ENCODE results near the gene PCID2.
A peak's percentile ranks its signal among the peaks of the same experiment; 100 is the strongest.

Gene PCID2

DNA sequence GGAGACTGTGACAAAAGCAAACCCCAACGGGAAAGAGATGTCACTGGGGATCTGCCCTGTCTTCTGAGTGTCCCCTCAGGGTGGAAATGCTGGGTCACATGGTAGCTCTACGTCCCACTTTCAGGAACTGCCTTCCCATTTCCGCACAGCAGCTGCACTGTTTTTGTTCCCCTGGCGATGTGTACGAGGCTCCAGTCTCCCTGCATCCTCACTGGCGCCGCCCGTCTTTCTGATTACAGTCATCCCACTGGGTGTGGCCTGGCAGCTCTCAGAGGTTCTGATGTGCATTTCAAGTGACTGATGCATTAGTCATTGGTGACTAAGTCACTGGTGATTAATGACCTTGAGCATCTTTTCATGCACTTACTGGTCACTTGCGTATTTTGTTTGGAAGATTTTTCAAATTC lies 21.2 kb downstream of the PCID2 start:
- peak; percentile 99 for DNase-seq (ENCODE audit: low read depth)

GRCh38 chr13:113186061-113186900 lies 22.2 kb downstream of the PCID2 start:
- DNase-seq (ENCODE audit: low read depth): no peak

- no peak for DNase-seq (ENCODE audit: low read depth)
Observed at GRCh38 chr13:113184568-113185440, 23.7 kb downstream of the PCID2 start.

DNA sequence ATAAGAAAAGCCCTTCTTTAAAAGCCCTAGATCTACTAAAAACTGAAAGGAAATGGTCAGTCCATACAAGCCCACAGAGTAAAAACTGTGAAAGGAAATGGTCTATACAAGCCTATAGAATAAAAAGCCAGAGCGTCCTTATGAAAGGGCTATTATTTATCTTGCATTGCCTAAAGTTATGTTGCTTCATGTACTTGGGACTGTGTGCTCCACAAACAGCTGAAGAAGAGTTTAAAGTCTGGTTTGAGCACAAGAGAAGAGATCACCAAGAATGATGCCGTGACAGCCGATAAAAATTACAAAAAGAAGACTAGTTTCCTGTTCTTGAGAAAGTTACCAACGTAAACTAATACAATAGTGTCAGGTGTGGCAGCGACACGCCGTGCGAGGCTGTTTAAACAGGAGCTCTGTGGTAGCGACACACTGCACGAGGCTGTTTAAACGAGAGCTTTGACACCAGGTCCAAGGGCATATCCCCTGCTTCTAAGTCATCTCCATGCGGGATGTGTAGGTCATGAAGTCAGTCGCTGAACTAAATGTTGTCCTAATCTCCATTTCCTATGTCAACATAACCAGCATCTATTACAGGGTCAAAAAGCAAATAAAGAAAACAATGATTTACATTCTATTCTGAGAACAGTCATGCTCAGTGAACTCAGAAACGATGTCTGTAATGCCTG lies 24.9 kb downstream of the PCID2 start:
- no peak for DNase-seq (ENCODE audit: low read depth)

DNA sequence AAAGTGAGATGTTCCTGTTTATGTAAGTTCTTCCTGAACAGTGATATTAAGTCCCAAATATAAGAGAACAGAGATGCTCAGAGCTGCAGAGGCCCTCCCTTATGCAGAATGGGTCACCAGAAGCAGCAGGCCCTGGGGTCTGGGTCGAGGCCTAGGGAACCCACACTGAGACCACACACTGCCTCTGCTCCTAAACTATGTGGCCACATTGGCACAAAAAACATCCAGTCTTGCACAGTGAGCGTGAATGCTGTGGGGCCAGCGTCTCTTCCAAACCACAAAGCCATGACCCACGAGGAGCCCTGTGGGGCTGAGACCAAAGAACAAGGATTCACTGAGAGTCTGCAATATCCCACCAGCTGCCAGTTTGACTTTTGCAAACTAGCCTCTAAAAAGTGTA lies 26.4 kb downstream of the PCID2 start:
- DNase-seq (ENCODE audit: low read depth): no peak

DNA sequence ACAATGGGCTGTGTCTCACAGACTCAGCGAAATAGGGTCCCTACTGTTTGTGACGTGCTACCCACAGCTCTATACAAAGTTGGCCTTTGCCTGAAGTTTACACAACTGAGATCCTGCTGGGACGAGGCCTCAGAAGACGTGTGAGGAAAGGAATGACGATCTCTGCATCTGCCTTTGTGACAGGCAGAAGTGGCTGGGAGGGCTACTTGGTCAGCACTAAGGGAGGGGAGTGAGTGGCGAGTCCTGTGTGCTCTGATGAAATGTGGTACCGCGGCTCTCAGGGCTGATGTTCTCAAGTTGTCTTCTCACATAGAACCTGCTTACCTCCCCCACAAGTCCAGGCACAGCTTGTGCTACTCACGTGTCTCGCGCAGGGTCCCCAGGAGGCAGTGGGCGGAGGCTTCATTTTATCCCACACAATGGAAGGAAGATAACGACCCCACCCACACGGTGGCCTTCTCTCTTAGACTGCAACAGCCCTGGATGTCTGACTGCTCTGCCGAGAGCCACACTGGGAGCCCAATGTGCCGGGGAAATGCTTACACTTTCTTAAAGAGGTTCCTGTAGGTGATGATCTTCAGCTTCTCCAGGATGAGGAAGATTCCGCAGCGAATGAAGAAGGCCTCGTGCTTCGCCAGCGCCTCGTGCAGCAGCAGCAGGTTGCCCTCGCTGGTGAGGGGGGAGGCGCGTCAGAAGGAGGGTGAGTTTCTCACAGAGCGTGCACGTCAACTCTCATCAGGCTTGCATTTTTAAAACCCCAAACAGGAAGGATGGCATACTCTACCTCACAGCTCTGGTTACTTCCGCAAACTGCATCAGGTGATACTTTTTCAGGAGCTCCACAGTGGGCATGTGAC lies 28.9 kb downstream of the PCID2 start:
- no peak for DNase-seq (ENCODE audit: low read depth)

DNA sequence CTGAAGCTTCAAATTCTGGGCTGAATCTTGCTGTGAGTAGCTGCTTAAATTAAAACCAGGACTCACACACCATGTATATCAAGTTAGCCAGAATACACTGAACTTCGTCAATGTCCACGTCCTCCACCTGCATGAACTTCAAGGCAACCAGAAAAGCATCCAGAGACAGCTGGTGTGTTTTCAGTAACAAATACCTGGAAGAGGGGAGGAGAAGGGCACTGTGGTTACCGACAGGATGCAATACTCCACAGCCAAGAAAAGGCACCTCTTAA lies 29.6 kb downstream of the PCID2 start:
- DNase-seq (ENCODE audit: low read depth): no peak

DNA sequence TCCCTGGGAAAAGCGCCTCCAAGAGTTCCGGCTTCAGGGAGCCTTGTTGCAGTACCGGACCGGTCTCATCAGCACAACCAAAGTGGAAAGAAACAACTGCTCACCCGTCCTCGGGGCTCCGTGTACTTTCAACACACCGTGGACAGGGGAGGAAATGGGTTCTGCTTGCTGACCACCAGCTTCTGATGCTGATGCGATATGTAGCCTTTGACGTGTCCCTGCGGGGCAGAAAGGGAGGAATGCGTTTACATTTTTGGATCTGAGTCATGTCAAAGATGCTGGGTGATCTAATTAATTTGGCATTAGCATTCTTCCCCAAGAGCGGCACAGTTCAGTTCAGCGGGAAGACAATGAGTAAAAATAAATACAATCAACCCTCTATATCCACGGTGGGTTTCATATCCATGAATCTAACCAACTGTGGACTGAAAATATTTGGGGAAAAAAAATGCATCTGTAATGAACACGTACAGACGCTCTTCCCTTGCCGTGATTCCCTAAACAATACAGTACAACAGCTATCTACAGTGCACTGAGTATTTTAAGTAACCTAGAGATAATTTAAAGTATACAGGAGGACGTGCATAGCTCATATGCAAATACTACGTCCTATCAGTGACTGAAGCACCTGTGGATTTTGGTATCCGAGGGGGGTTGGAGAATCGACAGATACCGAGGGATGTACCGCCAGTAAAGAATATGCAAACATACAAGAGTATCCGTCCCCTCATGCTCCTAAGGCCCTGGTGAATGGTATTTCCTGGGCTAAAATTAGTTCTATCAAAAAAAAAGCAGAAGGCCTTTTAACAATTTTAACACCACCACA lies 30.2 kb downstream of the PCID2 start:
- no peak for DNase-seq (ENCODE audit: low read depth)

DNA sequence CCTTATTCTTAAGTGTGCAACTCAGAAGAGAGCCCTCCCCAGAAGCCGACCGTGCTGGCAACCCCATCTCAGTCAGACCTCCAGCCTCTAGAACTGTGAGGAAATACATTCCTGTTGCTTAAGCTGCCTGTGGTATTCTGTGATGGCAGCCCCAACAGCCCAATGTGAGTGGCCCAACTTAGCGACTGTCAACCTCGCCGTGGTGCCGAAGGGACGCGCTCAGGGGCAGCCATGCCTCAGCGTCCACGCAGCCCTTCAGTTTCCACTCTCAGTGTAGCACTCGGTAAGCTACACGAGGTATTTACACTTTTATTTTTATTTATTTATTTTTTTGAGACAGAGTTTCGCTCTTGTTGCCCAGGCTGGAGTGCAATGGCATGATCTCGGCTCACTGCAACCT lies 31.6 kb downstream of the PCID2 start:
- DNase-seq (ENCODE audit: low read depth): no peak

DNA sequence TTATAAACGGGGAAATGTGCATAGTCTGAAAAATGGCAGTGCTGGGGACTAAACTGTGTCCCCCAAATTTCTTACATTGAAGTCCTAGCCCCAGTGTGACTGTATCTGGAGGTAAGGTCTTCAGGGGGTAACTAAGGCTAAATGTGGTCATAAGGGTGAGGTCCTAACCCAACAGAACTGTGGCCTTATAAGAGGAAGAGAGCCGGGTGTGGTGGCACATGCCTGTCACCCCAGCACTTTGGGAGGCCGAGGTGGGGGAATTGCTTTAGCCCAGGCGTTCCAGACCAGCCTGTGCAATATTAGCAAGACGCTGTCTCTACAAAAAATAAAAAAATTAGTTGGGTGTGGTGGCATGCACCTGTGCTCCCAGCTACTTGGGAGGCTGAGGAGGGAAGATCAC lies 32.2 kb downstream of the PCID2 start:
- no peak for DNase-seq (ENCODE audit: low read depth)

- no peak for DNase-seq (ENCODE audit: low read depth)
Observed at GRCh38 chr13:113172419-113172926, 36.0 kb downstream of the PCID2 start.

DNA sequence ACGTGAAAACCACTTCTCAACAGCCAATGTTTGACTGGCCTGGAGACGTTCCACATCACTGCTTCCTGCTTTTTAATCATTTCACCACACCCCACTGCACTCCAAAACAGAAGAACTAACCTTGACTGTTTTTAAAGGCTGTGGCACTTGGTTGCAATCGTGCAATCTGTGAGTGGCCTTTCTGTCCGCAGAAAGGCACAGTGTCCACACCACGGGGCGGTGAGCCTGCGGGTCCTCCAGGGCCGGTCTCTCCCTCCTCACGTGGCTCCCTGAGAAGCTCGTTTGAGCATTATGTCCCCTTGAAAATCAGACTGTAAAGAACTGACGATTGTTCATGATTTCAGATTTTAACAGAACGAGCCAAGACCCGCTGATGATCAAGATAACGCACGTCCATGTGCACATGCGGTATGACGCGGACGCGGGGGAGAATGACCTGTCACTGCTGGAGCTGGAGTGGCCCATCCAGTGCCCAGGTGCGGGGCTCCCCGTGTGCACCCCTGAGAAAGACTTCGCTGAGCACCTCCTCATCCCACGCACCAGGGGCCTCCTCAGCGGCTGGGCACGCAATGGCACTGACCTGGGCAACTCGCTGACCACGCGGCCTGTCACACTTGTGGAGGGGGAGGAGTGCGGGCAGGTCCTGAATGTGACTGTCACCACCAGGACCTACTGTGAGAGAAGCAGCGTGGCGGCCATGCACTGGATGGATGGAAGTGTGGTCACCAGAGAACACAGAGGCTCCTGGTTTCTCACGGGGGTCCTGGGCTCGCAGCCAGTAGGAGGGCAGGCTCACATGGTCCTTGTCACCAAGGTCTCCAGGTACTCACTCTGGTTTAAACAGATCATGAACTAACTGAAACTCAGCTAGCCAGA lies 37.0 kb downstream of the PCID2 start:
- DNase-seq (ENCODE audit: low read depth): no peak

- no peak for DNase-seq (ENCODE audit: low read depth)
Observed at GRCh38 chr13:113170511-113170910, 38.0 kb downstream of the PCID2 start.

- no peak for DNase-seq (ENCODE audit: low read depth)
Observed at GRCh38 chr13:113169277-113170272, 38.9 kb downstream of the PCID2 start.

DNA sequence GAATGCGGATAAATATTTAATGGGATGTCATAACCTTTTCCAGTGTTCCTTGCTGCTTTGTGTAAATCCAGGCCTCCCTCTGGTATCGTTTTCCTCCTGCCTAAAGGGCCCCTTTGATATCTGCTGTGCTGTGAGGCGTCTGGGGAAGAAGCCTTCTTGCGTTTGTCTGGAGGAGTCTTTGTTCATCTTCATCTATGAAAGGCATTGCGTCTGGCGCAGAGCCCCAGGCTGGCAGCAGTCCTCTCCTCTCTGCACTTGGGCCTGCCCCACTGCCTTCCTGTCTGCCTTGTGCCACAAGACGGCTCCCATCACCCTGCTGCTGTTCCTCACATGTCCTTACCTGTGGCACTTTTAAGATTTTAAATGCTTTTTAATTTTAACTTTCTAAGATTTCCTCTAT lies 40.3 kb downstream of the PCID2 start:
- no peak for DNase-seq (ENCODE audit: low read depth)

- DNase-seq (ENCODE audit: low read depth): no peak
Observed at GRCh38 chr13:113167575-113167974, 40.9 kb downstream of the PCID2 start.

- no peak for DNase-seq (ENCODE audit: low read depth)
Observed at GRCh38 chr13:113167155-113167554, 41.3 kb downstream of the PCID2 start.

DNA sequence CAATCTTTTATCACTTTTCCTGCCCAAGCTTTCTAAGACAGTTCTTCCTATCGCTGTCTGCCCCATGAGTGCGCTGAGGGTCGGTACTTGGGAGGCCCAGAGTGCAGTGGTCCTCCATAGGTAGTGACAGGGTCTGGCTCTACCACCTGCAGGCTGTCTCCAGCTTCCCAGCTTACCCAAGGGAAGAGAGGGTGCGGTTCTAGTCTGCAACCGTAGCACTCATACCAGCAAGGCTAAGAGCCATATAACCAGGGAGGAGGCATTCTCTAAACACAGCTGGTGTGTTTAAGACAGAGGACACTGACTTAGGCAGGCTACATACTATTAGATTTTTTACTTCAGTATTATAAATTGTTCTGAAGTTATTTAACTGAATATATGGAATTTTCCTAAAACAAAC lies 41.8 kb downstream of the PCID2 start:
- no peak for DNase-seq (ENCODE audit: low read depth)

DNA sequence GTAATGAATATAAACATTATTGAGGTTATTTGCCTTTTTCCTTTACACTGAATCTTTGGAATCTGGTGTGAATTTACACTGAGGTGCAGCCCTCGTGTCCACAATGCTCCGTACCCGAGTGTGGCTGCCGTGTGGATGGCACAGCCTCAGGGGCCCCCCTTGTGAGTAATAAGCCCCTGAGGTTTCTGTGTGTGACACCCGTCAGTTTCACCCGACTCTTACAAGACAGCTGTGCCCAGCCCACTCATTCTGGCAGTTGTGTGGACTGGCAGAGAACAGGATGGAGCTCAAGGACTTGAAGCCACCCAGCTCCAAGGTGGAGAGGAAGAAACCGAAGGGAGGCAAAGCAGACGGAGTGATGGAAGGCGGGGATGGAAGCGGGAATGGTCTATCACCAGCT lies 42.2 kb downstream of the PCID2 start:
- DNase-seq (ENCODE audit: low read depth): no peak

Data from stromal cell of bone marrow (primary cell).